H1 (cell line): ENCODE results near the gene ZNF385B.

ENCODE experiments used
- CTCF ChIP-seq, 3 experiments: IDR thresholded peaks; 1 replicate in 2 of 3; 2 replicates in 1 of 3; pipeline versions ENCODE4 v1.5.1 to v1.6.1; 2011; ENCODE audit warnings: low read length in 3 of 3, mild to moderate bottlenecking in 3 of 3, inconsistent platforms in 2 of 3, low read depth in 1 of 3, moderate library complexity in 1 of 3; ENCODE audit not compliant: insufficient read depth in 1 of 3; ENCODE audit errors: control extremely low read depth in 1 of 3
- E2F6 ChIP-seq: IDR thresholded peaks from 2 replicates; pipeline ENCODE4 v1.6.1; 2012; ENCODE audit warnings: inconsistent platforms
- EZH2 ChIP-seq: fragments of 200-600 bp; sonication (generic); IDR thresholded peaks from 2 replicates; pipeline ENCODE4 v1.7.1; 2012; ENCODE audit warnings: low read depth, mild to moderate bottlenecking, moderate library complexity, low read length, inconsistent platforms; ENCODE audit not compliant: severe bottlenecking
- MAX ChIP-seq: IDR thresholded peaks from 2 replicates; pipeline ENCODE4 v1.6.1; 2012; ENCODE audit warnings: inconsistent platforms
- YY1 ChIP-seq: IDR thresholded peaks from 2 replicates; pipeline ENCODE4 v1.6.1; 2011; ENCODE audit warnings: low read depth, mild to moderate bottlenecking, low read length
- ZNF274 ChIP-seq: IDR thresholded peaks from 2 replicates; pipeline ENCODE4 v1.7.0; 2012; ENCODE audit warnings: low read length, borderline replicate concordance; ENCODE audit errors: extremely low read depth

GRCh38 chr2:179533875-179534274 is 327.5 kb downstream of the ZNF385B start:
- TF ChIP-seq CTCF (IDR thresholded peaks at IDR 0.05; ENCODE audit: control extremely low read depth in 1 of 3, insufficient read depth in 1 of 3, low read depth in 1 of 3, low read length in 3 of 3) (no peak), E2F6 (no peak), EZH2 (no peak), MAX (no peak), ZNF274 (no peak), YY1 (no peak)
